RWPE1 (cell line): ENCODE measurements around the gene IZUMO2.

Source experiments
- CTCF ChIA-PET: fragments of 350-600 bp; sonication (Branson Sonifier 250); formaldehyde crosslinking; extraction: SDS; loops from one replicate; lab custom pipeline; 2021; lab: Yijun Ruan, JAX
- POLR2A ChIA-PET: fragments of 400-600 bp; formaldehyde crosslinking; extraction: SDS; loops from one replicate; lab custom pipeline; 2020; ENCODE audit warnings: antibody characterized with exemption; ENCODE audit not compliant: low non-redundant PET; lab: Yijun Ruan, JAX
- DNase-seq: peaks from one replicate; pipeline ENCODE4 v3.0.0; 2012; ENCODE audit warnings: low spot score
- H3K27ac ChIP-seq: fragments of 450-650 bp; 2 replicates; pipeline ENCODE4 v1.5.1; 2017
- CTCF ChIP-seq: fragments of 450-650 bp; conservative IDR thresholded peaks from 2 replicates; pipeline ENCODE4 v1.5.1; 2017; ENCODE audit warnings: low read depth, mild to moderate bottlenecking

Gene IZUMO2

GRCh38 chr19:50171752-50172151 lies 8.7 kb upstream of the IZUMO2 start:
- no peak for DNase-seq
- no peak for TF ChIP-seq CTCF
- CTCF ChIA-PET, result interaction anchor here (0.5 kb wide), 1 partner anchor 19 kb away, joined by 3 read pairs; no protein-coding TSS in a partner anchor
- H3K27ac ChIP-seq, result no peak overlapping the region
- POLR2A ChIA-PET, result no interaction called here

- CTCF ChIA-PET, result no interaction called here
- no peak for DNase-seq
- H3K27ac ChIP-seq, result no peak overlapping the region
- POLR2A ChIA-PET, result no interaction called here
- no peak for TF ChIP-seq CTCF
These were observed 4.2 kb upstream of the IZUMO2 start for GRCh38 chr19:50167314-50167721.

- no peak for DNase-seq
- no peak overlapping the region for H3K27ac ChIP-seq
- ChIA-PET POLR2A (no interaction called here), CTCF (interaction anchor here (0.6 to 0.9 kb wide), 2 partner anchors 12 to 78 kb away, joined by 3 to 11 read pairs; no protein-coding TSS in a partner anchor)
- no peak for TF ChIP-seq CTCF
These were observed 4.0 kb downstream of the IZUMO2 start for GRCh38 chr19:50159078-50159477.

DNA sequence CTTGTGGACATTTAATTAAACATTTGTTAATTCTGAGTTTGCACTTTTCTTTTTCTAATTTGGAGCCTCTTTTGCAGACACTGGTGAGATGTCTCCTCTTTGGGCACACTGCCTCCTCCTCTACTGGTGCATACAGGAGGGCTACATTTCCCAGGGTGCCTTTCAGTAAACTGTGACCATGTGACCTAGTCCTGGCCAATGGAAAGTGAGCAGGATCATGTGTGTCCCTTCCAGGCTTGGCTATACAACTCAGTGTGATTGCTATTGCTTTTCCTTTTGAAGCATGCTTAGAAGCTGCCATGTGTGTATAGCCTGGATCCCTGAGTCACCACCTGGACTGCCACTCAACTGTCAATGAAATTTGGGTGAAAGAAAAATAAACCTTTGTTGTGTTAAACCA lies 4.5 kb downstream of the IZUMO2 start:
- TF ChIP-seq CTCF, result no peak
- no peak for DNase-seq
- ChIA-PET CTCF (interaction anchor here (0.6 kb wide), 1 partner anchor 79 kb away, joined by 3 read pairs; no protein-coding TSS in a partner anchor), POLR2A (no interaction called here)
- no peak overlapping the region for H3K27ac ChIP-seq

DNA sequence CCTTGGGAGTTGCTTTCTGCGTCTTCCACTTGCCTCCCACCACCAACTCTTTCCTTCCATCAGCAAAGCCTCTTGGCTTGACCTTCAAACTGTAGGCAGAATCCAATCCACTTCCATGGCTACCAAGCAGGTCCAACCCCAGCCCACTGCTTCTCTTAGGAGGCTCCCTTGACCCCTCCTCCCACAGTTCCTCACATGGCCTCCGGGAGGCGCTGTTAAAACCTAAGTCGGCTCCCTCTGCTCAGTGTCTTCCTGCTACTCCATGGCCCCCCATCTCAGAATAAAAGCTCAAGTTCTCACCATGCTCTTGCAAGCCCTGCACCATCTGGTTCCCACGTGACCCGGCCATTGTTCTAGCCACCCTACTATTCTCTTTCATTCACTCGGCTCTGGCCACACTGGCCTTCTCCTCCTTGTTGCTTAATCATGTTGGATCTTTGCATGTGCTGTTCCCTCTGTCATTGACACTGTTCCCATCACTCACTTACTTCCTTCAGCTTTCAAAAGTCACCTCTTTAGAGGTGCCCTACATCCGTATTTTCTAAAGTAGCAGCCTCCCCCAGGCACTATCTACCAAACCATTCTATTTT lies 7.5 kb downstream of the IZUMO2 start:
- TF ChIP-seq CTCF, result no peak
- POLR2A ChIA-PET, result no interaction called here
- CTCF ChIA-PET, result interaction anchor here (0.6 to 0.9 kb wide), 2 partner anchors 25 to 104 kb away, joined by 3 to 4 read pairs; no protein-coding TSS in a partner anchor
- no peak for DNase-seq
- no peak overlapping the region for H3K27ac ChIP-seq

- no peak overlapping the region for H3K27ac ChIP-seq
These were observed 8.6 kb downstream of the IZUMO2 start for GRCh38 chr19:50154529-50154928.

More at GRCh38 chr19:50154529-50154928, 8.6 kb downstream of the IZUMO2 start:
- ChIA-PET CTCF (interaction anchor here (0.6 kb wide), 1 partner anchor 160 kb away, joined by 4 read pairs; no protein-coding TSS in a partner anchor), POLR2A (no interaction called here)
- TF ChIP-seq CTCF, result no peak
- DNase-seq, result no peak
